GM23248 (cell line): ENCODE measurements around the gene HOXA4.

Source experiments
- EZH2 ChIP-seq: fragments of 200-600 bp; sonication (generic); IDR thresholded peaks from 2 replicates; pipeline ENCODE4 v1.6.1; 2018; ENCODE audit warnings: antibody characterized with exemption, mild to moderate bottlenecking; ENCODE audit not compliant: insufficient read depth, poor library complexity, severe bottlenecking
- EZH2phosphoT487 ChIP-seq: fragments of 200-600 bp; sonication (generic); IDR thresholded peaks from 2 replicates; pipeline ENCODE4 v1.6.1; 2018; ENCODE audit warnings: antibody characterized with exemption, moderate library complexity, mild to moderate bottlenecking, low read depth; ENCODE audit not compliant: insufficient read depth

GRCh38 chr7:27179030-27179429, 48.5 kb upstream of the HOXA4 start:
- TF ChIP-seq EZH2 = no peak
- TF ChIP-seq EZH2phosphoT487 = no peak
